GM18499 (cell line): ENCODE measurements around the gene TNS1.

Source experiments
- ATAC-seq: cut with Tn5 transposase; IDR thresholded peaks from one replicate; pipeline ENCODE4 v1.9.1; 2021; ENCODE audit warnings: moderate number of reproducible peaks; ENCODE audit not compliant: insufficient read depth, unreplicated experiment

TNS1 gene

GRCh38 chr2:218017211-218018053, 14.6 kb upstream of the TNS1 start:
- ATAC-seq: no peak

DNA sequence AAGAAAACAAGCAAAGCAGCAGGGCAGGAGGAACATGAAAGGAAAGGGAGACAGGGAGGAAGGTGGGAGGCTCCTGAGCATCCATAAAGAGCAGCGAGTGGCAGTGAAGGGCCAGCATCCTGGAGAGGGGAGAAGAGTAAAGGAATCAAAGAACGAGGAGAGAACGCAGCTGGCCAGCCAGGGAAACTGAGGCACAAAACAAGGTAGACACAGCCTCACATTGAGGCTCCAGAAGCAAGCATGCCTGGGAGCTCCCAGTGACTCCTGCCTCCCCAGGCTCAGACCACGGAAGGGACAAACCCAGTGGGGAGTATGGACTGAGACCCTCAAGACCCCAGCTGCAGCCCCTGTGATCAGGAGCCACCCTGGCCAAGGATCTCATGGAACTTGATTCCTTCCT, 14.0 kb upstream of the TNS1 start:
- no peak for ATAC-seq

DNA sequence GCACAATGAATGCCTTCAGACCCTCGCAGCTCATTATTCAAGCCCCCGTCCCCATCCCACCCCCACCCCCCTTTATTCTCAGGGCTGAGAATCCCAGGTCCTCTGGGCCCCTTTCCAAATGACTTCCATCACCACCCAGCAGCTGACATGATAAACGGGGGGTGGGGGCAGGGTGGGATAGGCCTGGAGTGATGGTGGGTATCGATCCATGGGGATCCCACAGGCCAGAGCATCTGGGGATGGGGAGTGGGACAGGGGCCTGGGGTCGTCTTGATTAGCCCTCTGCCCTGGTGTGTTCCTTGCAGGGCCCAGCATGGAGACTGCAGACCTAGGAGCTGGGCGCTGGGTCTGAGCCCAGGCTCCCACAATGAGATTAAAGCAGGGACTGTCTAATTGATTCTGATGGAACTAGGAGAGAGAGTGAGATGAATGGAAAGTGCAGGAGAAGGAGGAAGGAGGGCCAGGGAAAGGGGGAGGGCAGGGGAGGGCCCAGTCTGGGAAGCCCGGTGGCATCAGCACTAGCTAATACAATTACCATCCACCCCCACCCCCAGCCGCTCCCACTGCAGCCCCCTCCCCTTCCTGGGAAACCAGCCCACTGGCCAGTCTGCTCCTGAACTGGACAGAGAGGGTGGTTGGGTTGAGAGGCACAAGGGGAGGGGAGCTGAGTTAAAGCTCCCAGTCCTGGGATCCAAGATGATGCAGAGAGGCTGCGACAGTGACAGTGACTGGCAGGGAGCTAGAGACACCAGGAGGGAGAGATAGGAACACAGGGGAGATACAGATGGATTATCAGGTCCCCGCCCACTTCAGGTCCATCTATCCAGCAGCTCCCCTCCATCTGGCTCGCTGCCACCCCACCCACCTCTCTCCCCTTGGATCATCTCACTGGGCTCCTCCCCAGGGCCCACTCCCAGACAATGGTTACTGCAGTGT, 13.1 kb upstream of the TNS1 start:
- ATAC-seq: no peak

DNA sequence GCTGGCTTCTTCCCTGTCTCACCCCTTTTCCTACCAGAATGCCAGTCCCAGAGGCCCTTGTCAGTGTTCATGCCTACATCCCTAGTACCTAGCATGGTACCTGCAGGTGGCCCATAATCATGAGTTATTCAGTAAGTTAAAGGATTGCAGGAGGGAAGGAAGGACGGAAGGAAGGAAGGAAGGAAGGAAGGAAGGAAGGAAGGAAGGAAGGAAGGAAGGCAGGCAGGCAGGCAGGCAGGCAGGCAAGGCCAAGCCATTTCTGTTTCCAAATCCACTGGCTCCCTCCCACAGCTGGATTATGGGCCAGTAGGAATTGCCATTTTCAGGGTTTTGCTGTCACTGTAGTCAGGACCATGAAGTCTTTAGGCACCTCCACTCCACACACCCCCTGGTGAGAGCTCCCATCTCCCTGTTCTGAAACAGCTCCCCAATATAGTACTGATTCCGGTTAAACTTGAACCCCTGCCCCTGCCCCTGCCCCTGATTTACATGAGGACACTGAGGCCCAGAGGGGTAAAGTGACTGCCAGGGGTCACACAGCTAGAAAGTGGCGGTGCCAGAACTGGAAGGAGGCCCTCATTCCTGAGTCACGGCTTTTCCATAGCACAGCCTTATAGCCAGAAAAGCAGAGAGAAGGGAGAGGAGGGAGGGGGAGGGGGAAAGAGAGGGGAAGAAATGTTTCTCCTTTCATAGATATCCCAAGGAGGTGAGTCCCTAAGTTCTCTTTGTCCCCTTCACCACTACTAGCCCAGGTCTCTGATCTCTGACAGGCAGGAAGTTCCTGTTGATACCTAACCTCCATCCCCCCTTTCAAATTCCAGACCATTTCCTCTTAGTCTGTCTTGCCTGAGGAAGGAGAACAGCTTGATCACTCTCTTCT, 12.2 kb upstream of the TNS1 start:
- no peak for ATAC-seq

DNA sequence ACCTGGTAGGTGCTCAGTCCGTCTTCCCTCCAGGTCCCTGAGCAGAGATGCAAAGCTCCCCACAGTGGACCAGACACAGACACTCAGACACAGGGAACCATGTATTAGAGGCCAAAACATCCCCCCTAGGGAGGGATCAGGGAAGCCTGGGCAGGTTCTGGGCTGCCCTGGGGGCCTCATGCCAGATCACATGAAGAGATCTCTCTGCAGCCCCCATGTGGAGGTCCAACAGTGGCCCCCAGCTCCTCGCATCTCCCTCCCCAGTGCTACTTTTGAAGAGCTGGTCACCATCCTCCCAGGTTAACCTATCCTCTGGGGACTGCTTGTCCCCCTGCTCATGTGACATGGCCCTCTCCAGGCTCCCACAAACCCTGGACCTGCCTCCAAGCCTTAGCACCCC, 10.5 kb upstream of the TNS1 start:
- ATAC-seq: no peak

GRCh38 chr2:218012284-218012683, 9.5 kb upstream of the TNS1 start:
- no peak for ATAC-seq

DNA sequence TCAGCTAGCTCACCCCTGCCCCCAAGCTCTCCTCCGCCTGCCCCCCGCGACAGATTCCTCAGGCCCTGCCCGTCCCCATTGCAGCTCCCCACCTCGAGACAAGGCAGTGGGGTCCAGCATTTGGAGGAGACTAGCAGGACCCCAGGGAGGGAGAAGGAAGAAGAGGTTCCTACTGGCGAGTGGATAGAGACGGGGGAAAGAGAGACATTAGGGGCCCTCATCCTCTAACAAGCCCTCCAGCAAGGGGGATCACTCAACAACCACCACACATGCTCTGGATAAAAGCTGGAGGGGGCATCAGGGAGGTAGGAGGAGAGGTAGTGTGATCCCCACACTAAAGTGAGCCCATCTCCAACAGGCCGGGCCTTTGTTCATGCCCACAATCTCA, 8.9 kb upstream of the TNS1 start:
- ATAC-seq: no peak

DNA sequence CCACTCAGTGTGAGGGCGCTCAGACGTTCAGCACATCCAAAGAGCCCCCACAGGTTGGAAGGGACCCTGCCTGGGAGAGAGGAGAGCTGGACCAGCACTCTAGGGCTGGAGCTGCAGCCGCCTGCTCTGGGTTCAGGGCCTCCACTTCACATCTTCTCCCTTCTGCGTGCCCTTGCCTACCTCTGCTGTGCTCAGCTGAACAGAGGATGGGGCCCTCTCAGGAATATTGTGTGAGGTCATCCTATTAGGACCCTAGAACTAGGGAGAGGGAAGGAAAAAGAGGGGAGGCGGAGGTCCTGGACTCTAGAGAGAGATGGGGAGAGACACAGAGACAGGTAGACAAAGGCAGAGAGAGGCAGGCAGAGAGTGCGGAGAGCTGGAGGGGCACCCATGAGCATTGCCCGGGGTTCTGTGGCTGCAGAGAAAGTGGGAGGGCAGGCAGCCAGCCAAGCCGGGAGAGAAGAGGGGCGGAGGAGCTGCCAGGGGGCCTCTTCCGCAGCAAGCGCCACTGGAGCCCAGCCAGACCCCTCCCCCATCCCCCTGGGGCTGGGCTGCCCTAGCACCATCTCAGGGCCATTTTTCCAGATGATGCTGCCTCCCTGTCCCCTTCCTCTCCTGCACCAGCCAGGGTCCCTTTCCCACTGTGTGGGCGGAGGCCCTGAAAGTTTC, 8.3 kb upstream of the TNS1 start:
- ATAC-seq: no peak

DNA sequence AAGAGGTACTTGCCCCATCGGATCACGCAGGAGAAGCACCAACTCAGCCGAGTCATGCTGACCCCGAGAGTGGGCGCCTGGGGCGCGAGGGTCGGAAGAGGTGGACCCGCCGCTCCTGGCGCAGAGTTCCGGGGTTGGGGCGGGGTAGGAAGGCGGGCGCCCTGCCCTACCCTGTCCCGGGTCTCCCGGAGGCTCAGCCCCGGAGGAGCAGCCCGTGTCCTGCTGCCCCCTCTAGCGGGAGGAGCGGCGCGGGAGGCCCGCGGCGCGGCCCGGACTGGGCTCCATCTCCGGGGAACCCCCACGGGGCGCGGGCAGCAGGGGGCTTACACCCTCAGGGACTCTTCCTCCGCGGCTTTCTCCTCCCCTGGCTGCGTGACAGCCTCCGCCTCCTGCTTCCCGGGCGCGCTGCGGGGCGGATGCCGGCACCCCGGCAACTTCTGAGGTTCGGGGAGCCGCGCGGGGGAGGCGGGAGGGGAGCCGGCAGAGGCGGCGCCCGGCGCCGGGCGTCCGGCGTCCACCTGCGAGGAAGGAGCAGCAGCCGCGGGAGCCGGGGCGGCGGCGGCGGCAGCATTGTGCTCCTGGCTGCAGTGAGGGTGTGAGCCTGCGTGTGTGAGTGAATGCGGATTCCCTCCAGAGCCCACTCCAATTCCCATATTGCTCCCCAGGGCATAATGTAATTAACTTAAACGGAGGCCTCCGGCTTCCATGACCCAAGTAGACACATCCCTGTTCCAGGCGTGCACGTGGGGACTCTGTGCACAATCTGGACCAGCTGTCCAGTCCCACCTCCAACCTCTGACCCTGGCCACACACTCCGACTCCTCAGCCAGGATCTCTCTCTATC, 7.6 kb upstream of the TNS1 start:
- ATAC-seq: no peak

GRCh38 chr2:218009765-218010139, 7.0 kb upstream of the TNS1 start:
- no peak for ATAC-seq

GRCh38 chr2:218009231-218009630, 6.4 kb upstream of the TNS1 start:
- ATAC-seq: no peak

DNA sequence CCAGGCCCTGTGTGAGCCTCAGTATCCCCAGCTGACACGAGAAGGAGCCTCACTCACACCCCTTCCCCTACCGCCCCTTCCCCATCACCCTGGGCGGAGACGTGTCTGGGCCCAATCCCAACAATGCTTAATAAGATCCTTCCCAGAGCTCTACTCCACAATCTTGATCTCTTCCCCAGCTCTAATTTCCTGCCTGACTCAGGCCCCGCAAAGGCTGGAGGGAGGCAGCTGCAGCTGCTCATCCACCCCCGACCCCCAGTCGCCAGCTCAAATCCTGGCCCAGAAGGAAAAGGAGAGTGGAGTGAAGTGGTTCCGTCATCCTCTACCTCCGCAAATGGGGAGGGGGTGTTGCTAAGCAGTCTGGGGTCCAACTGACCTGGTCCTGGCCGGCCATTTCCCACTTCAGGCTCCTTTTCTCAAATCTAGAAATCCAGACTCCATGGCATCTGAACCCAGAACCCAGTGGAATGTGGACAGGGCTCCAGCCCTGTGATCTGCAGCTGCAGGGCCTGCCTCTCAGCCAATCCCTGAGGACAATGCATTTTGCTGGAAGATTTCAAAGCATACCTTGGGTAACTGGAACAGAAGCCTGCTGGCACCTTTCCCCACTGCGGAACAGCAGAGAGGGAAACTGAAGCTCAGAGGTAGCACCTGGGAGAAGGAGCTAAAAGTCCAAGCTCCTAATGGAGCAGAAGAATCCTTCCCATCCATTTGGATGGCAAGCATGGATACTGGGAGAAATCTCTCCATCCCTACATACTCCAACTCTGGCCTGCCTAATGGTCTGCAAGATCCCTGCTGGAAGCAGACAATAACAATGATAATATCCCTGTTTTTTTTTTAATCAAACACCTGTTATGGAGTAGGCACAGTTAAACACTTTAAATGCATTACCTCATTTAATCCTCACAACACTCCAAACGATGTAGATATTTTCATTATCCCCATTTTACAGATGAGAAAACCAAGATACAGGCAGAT, 5.6 kb upstream of the TNS1 start:
- ATAC-seq: no peak

DNA sequence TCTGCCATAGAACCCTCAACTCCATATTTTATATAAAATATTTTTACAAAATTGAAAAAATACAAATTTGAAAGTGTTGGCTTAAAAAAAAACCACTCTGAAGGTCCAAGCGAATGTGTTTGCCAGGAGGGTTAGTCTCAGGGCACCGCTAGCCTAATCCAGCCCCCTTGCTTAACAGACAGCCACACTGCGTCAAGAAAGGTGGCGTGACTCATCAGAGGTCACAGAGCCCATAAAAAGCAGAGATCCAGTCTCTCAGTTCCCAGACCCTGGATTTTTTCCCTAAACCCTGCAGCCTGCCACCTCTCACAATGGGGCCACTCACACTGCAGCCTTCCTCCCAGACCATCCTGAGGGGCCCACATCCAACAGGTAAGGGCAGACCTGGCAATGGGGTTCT, 3.9 kb upstream of the TNS1 start:
- no peak for ATAC-seq

DNA sequence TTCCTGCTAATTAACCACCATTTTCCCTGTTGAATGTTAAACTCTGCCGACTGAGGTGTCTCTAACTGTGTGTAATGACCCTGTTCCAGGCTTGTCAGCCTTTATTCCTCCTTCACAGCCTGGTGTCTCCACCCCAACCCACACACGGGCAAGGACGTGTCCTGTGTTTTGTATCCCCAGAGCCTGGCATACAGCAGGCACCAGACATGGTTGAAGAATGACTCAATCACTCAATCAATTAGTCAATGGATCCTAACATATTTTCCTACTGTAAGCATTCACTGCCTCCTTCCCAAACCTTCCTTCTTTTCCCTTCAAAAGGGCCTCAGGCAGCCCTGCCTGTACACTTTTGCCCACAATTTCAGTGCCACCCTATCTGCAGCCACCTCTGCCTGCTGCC, 2.7 kb upstream of the TNS1 start:
- ATAC-seq: no peak

GRCh38 chr2:218005028-218005427, 2.2 kb upstream of the TNS1 start:
- no peak for ATAC-seq

- no peak for ATAC-seq
Observed at GRCh38 chr2:218003981-218004419, 1.2 kb upstream of the TNS1 start.

GRCh38 chr2:218003281-218003944, 618 bp upstream of the TNS1 start:
- no peak for ATAC-seq
